Urothelium cell line (cell line): Measurements from ENCODE around the gene GSDMA.
A peak's percentile ranks its signal among the peaks of the same experiment; 100 is the strongest.
"Not testable (repeated sequence)": the region's sequence is repeated elsewhere in the genome, so short reads cannot be mapped to it uniquely, and the experiment has no call there.

Experiments used
- DNase-seq: peaks from one replicate; pipeline ENCODE4 v3.0.0; 2011; ENCODE audit warnings: low spot score, mixed read lengths
- FAIRE-seq: peaks from 2 replicates; lab custom pipeline; 2011; peaks lifted over from hg19 to GRCh38; lab: Jason Lieb, UNC

GSDMA gene

DNA sequence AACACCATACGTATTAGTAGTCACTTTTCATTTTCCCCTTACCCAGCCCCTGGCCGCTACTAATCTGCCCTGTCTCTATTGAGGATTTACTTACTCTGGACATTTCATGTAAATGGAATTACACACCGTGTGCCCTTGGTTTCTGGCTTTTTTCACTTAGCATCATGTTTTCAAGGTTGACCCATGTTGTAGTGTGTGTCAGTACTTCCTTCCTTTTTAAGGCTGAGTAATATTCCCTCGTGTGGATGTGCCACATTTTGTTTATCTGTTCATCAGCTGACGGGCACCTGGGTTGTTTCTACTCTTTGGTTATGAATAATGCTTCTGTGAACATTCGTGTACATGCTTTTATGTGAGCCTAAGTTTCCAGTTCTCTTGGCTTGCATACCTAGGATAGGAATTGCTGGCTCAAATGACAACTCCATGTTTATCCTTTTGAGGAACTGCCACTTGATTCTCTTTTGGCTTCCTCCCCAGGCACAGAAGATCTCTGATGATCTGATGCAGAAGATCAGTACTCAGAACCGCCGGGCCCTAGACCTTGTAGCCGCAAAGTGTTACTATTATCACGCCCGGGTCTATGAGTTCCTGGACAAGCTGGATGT is 25.5 kb downstream of the GSDMA start:
- DNase-seq (no peak), FAIRE-seq (no peak)

DNA sequence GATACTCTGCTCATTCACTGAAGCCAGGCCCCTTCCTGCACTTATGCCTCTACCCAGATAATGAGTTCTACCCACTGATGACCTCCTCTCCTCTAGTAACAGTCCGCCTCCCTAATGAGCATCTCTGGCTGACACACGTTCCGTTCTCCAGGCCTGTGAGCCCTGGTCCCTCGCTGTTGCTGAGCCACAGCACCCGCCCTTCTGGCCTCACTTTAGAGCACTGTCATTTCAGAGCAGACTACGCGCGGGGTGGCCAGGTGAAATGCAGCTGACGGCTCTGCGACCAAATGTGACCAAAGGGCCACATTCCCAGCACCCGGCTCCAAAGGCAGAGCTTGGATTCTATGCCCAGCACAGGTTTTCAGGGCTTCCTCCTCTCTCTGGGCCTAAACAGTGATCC is 31.6 kb downstream of the GSDMA start:
- no peak for FAIRE-seq
- no peak for DNase-seq

DNA sequence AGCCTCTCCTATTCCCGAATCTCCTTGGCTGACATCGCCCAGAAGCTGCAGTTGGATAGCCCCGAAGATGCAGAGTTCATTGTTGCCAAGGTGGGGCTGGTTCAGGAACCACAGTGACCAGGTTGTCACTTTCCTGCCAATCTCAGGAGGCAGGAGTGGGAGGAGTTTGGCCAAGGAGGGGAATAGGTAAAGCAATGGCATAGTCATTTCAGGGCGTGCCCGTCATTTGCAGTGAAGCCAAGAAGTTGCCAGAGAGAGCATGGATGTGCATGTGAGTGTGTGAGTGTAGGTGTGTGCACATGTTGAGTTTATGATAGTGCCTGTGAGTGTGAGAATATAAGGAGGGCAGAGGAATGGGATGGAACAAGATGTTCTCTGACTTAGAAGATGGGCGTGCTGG is 32.6 kb downstream of the GSDMA start:
- FAIRE-seq, result no peak

DNA sequence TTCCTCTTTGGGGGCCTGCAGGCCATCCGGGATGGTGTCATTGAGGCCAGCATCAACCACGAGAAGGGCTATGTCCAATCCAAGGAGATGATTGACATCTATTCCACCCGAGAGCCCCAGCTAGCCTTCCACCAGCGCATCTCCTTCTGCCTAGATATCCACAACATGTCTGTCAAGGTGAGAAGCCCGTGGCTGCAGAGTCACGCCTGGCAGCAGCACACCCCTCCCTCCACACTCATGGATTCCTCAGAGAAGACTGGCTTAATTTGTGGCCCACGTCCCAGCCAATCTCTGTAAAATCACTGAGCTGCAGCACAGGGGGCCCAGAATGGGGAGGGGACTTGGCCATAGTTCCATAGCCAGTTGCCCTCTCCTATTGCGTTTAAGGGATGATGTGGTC is 33.4 kb downstream of the GSDMA start:
- DNase-seq (no peak), FAIRE-seq (no peak)

More for the DNA sequence above, 32.6 kb downstream of the GSDMA start:
- DNase-seq, result no peak

DNA sequence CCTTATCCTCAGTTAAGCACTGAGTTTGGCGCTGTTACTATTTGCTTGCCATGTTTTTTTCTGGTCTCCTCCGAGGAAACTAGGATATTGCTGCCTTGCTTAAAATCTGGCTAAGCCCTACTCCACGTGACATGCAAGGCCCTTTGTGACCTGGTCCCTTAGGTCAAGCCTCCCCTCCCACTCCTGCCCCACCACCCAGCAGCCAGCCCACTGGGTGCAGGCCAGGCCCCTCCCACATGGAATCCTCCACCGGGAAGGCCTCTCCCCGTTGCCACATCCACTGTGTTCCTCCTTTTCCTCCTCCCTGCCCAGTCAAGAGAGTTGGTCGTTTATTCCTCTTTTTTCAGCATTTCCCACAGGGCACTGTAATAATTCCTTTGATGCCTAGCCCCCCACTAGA is 34.0 kb downstream of the GSDMA start:
- no peak for FAIRE-seq
- no peak for DNase-seq

DNA sequence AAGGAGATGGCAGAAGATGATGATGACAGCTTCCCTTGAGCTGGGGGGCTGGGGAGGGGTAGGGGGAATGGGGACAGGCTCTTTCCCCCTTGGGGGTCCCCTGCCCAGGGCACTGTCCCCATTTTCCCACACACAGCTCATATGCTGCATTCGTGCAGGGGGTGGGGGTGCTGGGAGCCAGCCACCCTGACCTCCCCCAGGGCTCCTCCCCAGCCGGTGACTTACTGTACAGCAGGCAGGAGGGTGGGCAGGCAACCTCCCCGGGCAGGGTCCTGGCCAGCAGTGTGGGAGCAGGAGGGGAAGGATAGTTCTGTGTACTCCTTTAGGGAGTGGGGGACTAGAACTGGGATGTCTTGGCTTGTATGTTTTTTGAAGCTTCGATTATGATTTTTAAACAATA is 34.7 kb downstream of the GSDMA start:
- FAIRE-seq, result no peak
- DNase-seq, result no peak

DNA sequence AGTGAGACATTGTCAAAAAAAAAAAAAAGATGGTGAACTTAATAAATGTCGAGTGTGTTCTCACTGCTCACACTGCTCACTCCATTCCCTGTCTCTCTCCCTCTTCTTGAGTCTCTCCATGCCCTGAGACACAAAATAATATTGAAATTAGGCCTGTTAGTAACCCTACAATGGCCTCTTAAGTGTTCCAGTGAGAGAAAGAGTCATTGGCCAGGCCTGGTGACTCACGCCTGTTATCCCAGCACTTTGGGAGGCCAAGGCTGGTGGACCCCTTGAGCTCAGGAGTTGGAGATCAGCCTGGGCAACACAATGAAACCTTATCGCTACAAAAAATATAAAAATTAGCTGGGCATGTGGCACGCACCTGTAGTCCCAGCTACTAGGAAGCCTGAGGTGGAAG is 36.3 kb downstream of the GSDMA start:
- FAIRE-seq (no peak), DNase-seq (no peak)

DNA sequence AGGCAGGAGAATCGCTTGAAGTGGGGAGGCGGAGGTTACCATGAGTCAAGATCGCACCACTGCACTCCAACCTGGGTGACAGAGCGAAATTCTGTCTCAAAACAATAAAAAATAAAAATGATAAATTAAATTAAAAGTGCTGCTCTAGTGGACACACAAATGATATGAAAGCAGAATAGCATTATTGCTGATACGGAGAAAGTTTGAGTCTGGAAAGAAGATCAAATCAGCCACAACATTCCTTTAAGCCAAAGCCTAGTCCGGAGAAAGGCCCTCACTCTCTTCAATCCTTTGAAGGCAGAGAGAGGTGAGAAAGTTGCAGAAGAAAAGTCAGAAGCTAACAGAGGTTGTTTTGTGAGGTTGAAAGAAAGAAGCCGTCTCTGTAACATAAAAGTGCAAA is 37.4 kb downstream of the GSDMA start:
- FAIRE-seq, result no peak
- DNase-seq, result no peak

DNA sequence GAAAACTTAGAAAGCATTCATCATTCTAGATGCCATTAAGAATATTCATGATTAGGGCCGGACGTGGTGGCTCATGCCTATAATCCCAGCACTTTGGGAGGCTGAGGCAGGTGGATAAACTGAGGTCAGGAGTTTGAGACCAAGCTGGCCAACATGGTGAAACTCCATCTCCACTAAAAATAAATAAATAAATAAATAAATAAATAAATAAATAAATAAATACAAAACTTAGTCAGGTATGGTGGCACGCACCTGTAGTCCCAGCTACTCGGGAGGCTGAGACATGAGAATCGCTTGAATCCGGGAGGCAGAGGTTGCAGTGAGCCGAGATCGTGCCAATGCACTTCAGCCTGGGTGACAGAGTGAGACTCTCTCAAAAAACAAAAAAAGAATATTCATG is 38.5 kb downstream of the GSDMA start:
- not testable (repeated sequence) for DNase-seq, FAIRE-seq

DNA sequence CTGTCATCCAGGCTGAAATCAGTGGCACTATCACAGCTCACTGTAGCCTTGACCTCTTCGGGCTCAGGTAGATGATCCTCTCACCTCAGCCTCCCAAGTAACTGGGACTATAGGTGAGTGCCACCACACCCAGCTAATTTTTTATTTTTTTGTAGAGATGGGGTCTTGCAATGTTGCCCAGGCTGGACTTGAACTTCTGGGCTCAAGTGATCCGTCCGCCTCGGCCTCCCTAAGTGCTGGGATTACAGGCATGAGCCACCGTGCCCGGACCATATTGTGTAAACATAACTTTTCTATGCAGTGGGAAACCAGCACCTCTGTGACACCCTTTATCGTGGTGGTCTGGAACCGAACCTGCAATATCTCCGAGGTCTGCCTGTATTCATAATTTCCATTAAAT is 41.3 kb downstream of the GSDMA start:
- no peak for FAIRE-seq

DNA sequence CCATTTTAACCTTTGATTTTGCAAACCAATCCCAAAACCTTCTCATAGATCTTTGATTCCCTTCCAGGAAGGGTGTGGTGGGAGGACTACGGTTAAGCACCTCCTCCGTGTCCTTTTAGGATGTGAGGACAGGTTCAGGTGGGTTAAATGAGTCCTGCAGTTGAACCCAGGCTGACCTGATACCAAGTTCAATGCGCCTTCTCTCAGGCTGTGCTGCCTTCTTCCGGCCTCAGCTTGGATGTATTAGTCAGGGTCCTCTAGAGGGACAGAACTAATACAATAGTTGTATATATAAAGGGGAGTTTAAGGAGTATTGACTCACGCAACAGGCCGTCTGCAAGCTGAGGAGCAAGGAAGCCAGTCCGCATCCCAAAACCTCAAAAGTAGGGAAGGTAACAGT is 41.9 kb downstream of the GSDMA start:
- no peak for DNase-seq
- FAIRE-seq, result no peak

More for the DNA sequence above, 41.3 kb downstream of the GSDMA start:
- DNase-seq, result no peak

DNA sequence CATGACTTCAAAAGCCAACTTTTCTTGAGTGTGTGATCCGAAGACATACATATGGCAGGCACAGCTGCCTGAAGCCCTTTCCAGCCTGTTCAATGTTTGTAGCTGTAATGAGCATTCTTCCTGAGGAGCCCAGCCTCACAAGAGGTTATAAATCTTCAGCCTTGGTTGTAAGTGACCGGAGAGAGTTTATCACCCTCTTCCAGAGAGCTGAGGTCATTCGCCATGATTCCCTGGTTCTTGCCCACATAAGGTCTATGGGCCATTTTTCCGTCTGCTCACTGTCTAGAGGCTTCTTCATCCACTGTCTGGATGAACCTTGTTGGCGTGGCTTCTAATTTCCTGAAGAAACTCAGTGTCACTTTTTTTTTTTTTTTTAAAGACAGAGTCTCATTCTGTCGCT is 42.7 kb downstream of the GSDMA start:
- DNase-seq (no peak), FAIRE-seq (no peak)

DNA sequence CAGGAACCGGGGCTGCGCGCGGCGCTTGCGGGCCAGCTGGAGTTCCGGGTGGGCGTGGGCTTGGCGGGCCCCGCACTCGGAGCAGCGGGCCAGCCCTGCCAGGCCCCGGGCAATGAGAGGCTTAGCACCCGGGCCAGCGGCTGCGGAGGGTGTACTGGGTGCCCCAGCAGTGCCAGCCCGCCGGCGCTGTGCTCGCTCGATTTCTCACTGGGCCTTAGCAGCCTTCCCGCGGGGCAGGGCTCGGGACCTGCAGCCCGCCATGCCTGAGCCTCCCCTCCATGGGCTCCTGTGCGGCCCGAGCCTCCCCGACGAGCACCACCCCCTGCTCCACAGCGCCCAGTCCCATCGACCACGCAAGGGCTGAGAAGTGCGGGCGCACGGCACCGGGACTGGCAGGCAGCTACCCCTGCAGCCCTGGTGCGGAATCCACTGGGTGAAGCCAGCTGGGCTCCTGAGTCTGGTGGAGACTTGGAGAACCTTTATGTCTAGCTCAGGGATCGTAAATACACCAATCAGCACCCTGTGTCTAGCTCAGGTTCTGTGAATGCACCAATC is 48.2 kb downstream of the GSDMA start:
- not testable (repeated sequence) for DNase-seq, FAIRE-seq

DNA sequence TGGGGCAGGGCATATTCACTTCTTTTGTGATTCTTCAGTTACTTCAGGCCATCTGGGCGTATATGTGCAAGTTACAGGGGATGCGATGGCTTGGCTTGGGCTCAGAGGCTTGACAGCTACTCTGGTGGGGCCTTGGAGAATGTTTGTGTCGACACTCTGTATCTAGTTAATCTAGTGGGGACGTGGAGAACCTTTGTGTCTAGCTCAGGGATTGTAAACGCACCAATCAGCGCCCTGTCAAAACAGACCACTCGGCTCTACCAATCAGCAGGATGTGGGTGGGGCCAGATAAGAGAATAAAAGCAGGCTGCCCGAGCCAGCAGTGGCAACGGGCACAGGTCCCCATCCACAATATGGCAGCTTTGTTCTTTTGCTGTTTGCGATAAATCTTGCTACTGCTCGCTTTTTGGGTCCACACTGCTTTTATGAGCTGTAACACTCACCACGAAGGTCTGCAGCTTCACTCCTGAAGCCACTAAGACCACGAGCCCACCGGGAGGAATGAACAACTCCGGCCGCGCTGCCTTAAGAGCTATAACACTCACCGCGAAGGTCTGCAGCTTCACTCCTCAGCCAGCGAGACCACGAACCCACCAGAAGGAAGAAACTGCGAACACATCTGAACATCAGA is 49.3 kb downstream of the GSDMA start:
- not testable (repeated sequence) for FAIRE-seq, DNase-seq

DNA sequence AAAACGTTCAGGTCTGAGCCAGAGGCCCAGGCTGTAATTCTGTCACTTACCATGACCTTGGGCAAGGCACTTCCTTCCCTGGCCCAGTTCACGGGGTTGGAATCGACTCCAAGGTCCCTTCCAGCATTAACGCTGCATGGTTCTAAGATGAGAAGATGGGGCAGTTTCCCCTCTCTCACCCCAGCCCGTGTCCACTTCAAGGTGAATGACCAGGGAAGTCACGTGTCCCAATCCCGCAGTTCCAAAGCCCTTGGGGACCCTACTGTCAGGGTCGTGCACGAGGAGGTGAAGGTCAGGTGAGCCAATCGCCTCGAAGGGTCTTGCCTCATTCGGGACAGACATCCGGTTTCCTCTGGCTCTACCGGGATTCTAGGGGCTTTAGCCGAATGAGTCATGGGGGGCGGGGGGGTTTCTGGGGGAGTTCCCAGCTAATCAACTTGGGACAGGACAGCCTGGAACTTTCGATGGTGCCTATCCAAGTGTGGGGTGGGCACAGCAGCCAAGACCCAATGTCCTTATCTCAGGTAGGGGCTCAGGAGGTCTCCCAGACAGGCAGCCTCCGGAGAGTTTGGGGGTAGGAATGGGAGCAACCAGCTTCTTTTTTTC is 51.7 kb downstream of the GSDMA start:
- FAIRE-seq, result no peak

DNA sequence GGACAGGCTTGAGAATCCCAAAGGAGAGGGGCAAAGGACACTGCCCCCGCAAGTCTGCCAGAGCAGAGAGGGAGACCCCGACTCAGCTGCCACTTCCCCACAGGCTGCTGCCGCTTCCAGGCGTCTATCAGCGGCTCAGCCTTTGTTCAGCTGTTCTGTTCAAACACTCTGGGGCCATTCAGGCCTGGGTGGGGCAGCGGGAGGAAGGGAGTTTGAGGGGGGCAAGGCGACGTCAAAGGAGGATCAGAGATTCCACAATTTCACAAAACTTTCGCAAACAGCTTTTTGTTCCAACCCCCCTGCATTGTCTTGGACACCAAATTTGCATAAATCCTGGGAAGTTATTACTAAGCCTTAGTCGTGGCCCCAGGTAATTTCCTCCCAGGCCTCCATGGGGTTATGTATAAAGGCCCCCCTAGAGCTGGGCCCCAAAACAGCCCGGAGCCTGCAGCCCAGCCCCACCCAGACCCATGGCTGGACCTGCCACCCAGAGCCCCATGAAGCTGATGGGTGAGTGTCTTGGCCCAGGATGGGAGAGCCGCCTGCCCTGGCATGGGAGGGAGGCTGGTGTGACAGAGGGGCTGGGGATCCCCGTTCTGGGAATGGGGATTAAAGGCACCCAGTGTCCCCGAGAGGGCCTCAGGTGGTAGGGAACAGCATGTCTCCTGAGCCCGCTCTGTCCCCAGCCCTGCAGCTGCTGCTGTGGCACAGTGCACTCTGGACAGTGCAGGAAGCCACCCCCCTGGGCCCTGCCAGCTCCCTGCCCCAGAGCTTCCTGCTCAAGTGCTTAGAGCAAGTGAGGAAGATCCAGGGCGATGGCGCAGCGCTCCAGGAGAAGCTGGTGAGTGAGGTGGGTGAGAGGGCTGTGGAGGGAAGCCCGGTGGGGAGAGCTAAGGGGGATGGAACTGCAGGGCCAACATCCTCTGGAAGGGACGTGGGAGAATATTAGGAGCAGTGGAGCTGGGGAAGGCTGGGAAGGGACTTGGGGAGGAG is 52.5 kb downstream of the GSDMA start, which contains the start of gene CSF3:
CSF3 (plus strand) TSS at position 436 of the 993 bp plus-strand sequence; CDS start at position 471, 35 bp downstream.
- DNase-seq, result no peak
- no peak for FAIRE-seq

More for the DNA sequence above, 51.7 kb downstream of the GSDMA start:
- no peak for DNase-seq

DNA sequence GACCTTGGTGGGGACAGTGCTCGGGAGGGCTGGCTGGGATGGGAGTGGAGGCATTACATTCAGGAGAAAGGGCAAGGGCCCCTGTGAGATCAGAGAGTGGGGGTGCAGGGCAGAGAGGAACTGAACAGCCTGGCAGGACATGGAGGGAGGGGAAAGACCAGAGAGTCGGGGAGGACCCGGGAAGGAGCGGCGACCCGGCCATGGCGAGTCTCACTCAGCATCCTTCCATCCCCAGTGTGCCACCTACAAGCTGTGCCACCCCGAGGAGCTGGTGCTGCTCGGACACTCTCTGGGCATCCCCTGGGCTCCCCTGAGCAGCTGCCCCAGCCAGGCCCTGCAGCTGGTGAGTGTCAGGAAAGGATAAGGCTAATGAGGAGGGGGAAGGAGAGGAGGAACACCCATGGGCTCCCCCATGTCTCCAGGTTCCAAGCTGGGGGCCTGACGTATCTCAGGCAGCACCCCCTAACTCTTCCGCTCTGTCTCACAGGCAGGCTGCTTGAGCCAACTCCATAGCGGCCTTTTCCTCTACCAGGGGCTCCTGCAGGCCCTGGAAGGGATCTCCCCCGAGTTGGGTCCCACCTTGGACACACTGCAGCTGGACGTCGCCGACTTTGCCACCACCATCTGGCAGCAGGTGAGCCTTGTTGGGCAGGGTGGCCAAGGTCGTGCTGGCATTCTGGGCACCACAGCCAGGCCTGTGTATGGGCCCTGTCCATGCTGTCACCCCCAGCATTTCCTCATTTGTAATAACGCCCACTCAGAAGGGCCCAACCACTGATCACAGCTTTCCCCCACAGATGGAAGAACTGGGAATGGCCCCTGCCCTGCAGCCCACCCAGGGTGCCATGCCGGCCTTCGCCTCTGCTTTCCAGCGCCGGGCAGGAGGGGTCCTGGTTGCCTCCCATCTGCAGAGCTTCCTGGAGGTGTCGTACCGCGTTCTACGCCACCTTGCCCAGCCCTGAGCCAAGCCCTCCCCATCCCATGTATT is 53.5 kb downstream of the GSDMA start:
- no peak for FAIRE-seq
- no peak for DNase-seq

DNA sequence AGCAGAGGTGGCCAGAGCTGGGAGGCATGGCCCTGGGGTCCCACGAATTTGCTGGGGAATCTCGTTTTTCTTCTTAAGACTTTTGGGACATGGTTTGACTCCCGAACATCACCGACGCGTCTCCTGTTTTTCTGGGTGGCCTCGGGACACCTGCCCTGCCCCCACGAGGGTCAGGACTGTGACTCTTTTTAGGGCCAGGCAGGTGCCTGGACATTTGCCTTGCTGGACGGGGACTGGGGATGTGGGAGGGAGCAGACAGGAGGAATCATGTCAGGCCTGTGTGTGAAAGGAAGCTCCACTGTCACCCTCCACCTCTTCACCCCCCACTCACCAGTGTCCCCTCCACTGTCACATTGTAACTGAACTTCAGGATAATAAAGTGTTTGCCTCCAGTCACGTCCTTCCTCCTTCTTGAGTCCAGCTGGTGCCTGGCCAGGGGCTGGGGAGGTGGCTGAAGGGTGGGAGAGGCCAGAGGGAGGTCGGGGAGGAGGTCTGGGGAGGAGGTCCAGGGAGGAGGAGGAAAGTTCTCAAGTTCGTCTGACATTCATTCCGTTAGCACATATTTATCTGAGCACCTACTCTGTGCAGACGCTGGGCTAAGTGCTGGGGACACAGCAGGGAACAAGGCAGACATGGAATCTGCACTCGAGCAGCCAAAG is 54.7 kb downstream of the GSDMA start:
- peak; percentile 65 for FAIRE-seq
- DNase-seq, result no peak
